ENCODE data around the gene SMAP1. TPM values are rescaled to one million over a fixed set of nuclear protein-coding genes. Genes with fewer than 3 reads are reported as not detected.

The SMAP1 gene
- total and polyA plus RNA-seq, 12 donors = 11.3 to 39.8 (median 24.2) TPM

DNA sequence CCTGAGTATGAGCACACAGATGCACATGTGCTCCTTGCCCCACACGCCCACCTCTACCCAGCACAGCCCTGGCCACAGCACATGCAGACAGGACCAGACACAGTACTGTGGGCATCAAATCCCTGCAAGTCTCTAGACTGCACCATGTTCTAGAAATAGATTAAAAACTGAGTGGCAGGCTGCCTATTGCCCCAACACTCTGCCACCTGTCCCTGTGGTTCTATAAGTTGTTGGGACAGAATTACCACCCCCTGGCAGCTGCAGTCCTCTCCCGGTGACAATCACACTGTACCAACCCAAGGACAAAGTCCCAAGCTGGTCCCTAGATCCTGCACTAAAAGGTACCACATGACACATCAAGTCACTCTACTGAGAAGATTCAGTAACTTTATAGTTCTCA is 219.0 kb downstream of the SMAP1 start:
- Histone ChIP-seq H3K4me1 (replicated peaks in 1 of 2) (no peaks in the 10 kb centered on the region), H3K36me3 (replicated peaks in 1 of 2) (no peaks in the 10 kb centered on the region), H3K27ac (no peak overlapping the region), H3K4me3 (no peak overlapping the region), H3K27me3 (no peaks in the 10 kb centered on the region), H3K9me3 (replicated peaks in 1 of 3) (no peaks in the 10 kb centered on the region)
- no peak for DNase-seq
- WGBS, 4 donors = 66 to 82% (median 73%) methylated on average over 2 of the region's 2 CpGs
- TF ChIP-seq, protein P1, sequence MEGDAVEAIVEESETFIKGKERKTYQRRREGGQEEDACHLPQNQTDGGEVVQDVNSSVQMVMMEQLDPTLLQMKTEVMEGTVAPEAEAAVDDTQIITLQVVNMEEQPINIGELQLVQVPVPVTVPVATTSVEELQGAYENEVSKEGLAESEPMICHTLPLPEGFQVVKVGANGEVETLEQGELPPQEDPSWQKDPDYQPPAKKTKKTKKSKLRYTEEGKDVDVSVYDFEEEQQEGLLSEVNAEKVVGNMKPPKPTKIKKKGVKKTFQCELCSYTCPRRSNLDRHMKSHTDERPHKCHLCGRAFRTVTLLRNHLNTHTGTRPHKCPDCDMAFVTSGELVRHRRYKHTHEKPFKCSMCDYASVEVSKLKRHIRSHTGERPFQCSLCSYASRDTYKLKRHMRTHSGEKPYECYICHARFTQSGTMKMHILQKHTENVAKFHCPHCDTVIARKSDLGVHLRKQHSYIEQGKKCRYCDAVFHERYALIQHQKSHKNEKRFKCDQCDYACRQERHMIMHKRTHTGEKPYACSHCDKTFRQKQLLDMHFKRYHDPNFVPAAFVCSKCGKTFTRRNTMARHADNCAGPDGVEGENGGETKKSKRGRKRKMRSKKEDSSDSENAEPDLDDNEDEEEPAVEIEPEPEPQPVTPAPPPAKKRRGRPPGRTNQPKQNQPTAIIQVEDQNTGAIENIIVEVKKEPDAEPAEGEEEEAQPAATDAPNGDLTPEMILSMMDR (IDR thresholded peaks at IDR 0.05) = no peak
- no peak for TF ChIP-seq POLR2A (IDR thresholded peaks at IDR 0.05)
- intact Hi-C loops (cut with DNase I) = loop anchor here in 1 of 2 donors (5.0 kb wide), 1 partner anchor 184 kb away; no protein-coding TSS in a partner anchor

DNA sequence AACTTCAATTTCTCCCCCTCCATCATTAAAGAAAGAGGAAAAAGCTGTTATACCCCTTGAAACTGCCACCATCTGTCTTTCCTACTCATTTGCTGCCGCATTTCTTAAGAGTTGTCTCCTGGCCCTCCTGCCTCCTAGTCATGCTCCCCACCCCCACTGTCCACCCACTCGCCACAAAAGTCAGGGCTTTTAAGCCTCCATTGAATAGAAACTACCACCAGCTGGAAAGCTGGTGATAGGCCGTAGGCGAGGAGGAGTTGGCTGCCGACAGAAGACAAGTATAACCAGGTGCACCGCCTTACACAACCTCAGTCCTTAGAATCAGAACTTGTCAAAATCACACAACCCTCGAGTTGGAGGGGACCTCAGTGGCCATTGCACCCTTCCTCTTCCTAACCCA is 221.6 kb downstream of the SMAP1 start:
- WGBS, 4 donors = 87 to 93% (median 88%) methylated on average over 7 of the region's 7 CpGs
- H3K4me3 ChIP-seq = no peak overlapping the region
- no peaks in the 10 kb centered on the region for H3K27me3 ChIP-seq
- no peak for DNase-seq
- no peaks in the 10 kb centered on the region for H3K4me1 ChIP-seq (replicated peaks in 1 of 2)
- no peaks in the 10 kb centered on the region for H3K36me3 ChIP-seq (replicated peaks in 1 of 2)
- no peaks in the 10 kb centered on the region for H3K9me3 ChIP-seq (replicated peaks in 1 of 3)
- no peak overlapping the region for H3K27ac ChIP-seq
- TF ChIP-seq, protein P1 (IDR thresholded peaks at IDR 0.05) = no peak
- TF ChIP-seq POLR2A (IDR thresholded peaks at IDR 0.05) = no peak
- intact Hi-C loops (cut with DNase I) = loop anchor here in 1 of 2 donors (5.0 kb wide), 1 partner anchor 187 kb away; no protein-coding TSS in a partner anchor

DNA sequence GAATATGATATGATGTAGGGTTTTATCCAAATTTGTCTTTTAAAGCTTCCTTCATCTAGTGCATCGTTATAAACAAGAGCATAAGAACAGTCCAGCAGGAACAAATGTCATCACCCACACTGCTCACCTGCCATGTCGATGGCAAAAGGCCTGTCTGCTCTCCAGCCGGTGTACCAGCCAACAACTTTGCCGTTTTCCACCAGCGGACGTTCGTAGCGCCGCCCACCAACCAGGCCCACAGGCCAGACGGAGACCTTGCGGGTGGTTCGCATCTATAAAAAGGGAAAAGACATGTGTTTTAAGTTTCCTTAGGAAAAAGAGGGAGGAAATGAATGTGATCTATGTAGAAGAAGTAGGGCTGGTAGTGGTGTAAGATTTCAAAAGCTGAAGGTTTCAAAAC is 226.3 kb downstream of the SMAP1 start:
- Histone ChIP-seq H3K27ac (no peak overlapping the region), H3K9me3 (replicated peaks in 1 of 3) (no peaks in the 10 kb centered on the region), H3K4me3 (no peak overlapping the region), H3K36me3 (replicated peaks in 1 of 2) (no peaks in the 10 kb centered on the region), H3K4me1 (replicated peaks in 1 of 2) (no peaks in the 10 kb centered on the region), H3K27me3 (no peaks in the 10 kb centered on the region)
- TF ChIP-seq POLR2A (IDR thresholded peaks at IDR 0.05) = no peak
- TF ChIP-seq, protein P1 (IDR thresholded peaks at IDR 0.05) = no peak
- 91 to 94% (median 93%) methylated on average over 12 of the region's 12 CpGs for WGBS, 4 donors
- DNase-seq = no peak
- intact Hi-C loops (cut with DNase I) = no loop called here

DNA sequence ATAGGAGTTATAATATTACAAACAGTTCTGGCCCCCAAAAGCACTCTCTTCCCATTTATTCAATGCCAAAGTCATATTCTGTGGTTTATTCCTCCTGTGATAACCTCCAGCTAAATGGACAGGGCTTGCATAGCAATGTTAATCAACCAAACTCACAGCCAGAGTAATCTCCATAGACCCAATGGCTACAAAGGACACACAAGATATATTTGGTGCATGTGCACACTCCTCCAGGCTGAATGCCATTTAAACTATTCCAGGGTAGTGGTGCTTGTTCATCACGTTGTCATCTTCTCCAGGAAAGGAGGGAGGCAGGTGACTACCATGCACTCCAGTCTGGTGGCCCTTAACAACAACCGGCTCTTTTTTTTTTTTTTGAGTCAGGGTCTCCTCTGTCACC is 232.4 kb downstream of the SMAP1 start:
- H3K4me1 ChIP-seq (replicated peaks in 1 of 2) = no peaks in the 10 kb centered on the region
- H3K27me3 ChIP-seq = no peaks in the 10 kb centered on the region
- no peak overlapping the region for H3K4me3 ChIP-seq
- H3K27ac ChIP-seq = no peak overlapping the region
- 59 to 67% (median 64%) methylated on average over 2 of the region's 2 CpGs for WGBS, 4 donors
- H3K9me3 ChIP-seq (replicated peaks in 1 of 3) = no peaks in the 10 kb centered on the region
- intact Hi-C loops (cut with DNase I) = no loop called here
- DNase-seq = no peak
- TF ChIP-seq, protein P1 (IDR thresholded peaks at IDR 0.05) = no peak
- no peak for TF ChIP-seq POLR2A (IDR thresholded peaks at IDR 0.05)
- H3K36me3 ChIP-seq (replicated peaks in 1 of 2) = no peaks in the 10 kb centered on the region

Data from adrenal gland (tissue), 12 donors.